Melanocyte of skin (primary cell): ENCODE measurements around the gene SLC17A1. TPM values are rescaled to one million over a fixed set of nuclear protein-coding genes. Genes with fewer than 3 reads are reported as not detected.

ENCODE experiments used
- total RNA-seq, 2 donors: library from RNA; depleted of rRNA; stranded (reverse); fragments of >200 nt; gene quantifications; 2 replicates each; pipeline ENCODE4 v1.2.3, GENCODE V29; 2012

The SLC17A1 gene
- not detected for total RNA-seq

GRCh38 chr6:25831532-25832306 lies at the start of gene SLC17A1:
TSS of gene SLC17A1 (minus strand) at chr6:25832052. CDS start at chr6:25830557, 1,495 bp downstream.

GRCh38 chr6:25874118-25874517 lies 42.3 kb upstream of the SLC17A1 start, which contains the start of gene SLC17A3:
TSS of gene SLC17A3 (minus strand) at chr6:25874243. CDS start at chr6:25868387, 5,856 bp downstream.

GRCh38 chr6:25754535-25754934 lies 77.3 kb downstream of the SLC17A1 start, which contains the start of gene SLC17A4:
TSS of gene SLC17A4 (plus strand) at chr6:25754742. CDS start at chr6:25761963, 7,221 bp downstream.

Other genes with a start within 250 kb of the SLC17A1 start
- under 1 TPM in 1 of 2 donors, not detected in 1; under 0.01 TPM for gene SCGN, start 179.8 kb downstream of the SLC17A1 start, total RNA-seq
- gene SLC17A4, start 77.3 kb downstream of the SLC17A1 start, total RNA-seq, result not detected
- not detected for gene SLC17A3, start 42.2 kb upstream of the SLC17A1 start, total RNA-seq
- not detected for gene SLC17A2, start 98.6 kb upstream of the SLC17A1 start, total RNA-seq
- 10 to 100 TPM; 13.1 to 17.3 TPM for gene TRIM38, start 130.8 kb upstream of the SLC17A1 start, total RNA-seq